Measurements from ENCODE around the gene PLEKHJ1.

PLEKHJ1 gene

GRCh38 chr19:2270423-2271233 lies 34.5 kb upstream of the PLEKHJ1 start:
- peak overlapping the region; percentile 93 to 95 (median 93) for H3K4me3 Mint-ChIP-seq

GRCh38 chr19:2270157-2270422 lies 34.0 kb upstream of the PLEKHJ1 start:
- Mint-ChIP-seq H3K9me3 (no peaks in the 10 kb centered on the region), H3K36me3 (ENCODE audit: low read depth) (peaks cover 20% of the 10 kb centered on the region), H3K4me1 (peaks cover 31% of the 10 kb centered on the region), H3K27me3 (ENCODE audit: low read depth) (no peaks in the 10 kb centered on the region), H3K4me3 (peak overlapping the region; percentile 93 to 95 (median 93)), H3K27ac (peak overlapping the region in 2 of 3 experiments; percentile 63 to 87)
- no peak for TF ChIP-seq CTCF (IDR thresholded peaks at IDR 0.05; ENCODE audit: unreplicated experiment in 3 of 3)

More at GRCh38 chr19:2270423-2271233, 34.5 kb upstream of the PLEKHJ1 start:
- H3K36me3 Mint-ChIP-seq (ENCODE audit: low read depth), result peaks cover 21% of the 10 kb centered on the region
- H3K27ac Mint-ChIP-seq, result peak overlapping the region in 1 of 3 experiments; percentile 38
- H3K4me1 Mint-ChIP-seq, result peaks cover 33% of the 10 kb centered on the region
- H3K27me3 Mint-ChIP-seq (ENCODE audit: low read depth), result no peaks in the 10 kb centered on the region
- no peaks in the 10 kb centered on the region for H3K9me3 Mint-ChIP-seq
- TF ChIP-seq CTCF (IDR thresholded peaks at IDR 0.05; ENCODE audit: unreplicated experiment in 3 of 3), result no peak

- Mint-ChIP-seq H3K4me3 (peak overlapping the region; percentile 93 to 95 (median 93)), H3K9me3 (no peaks in the 10 kb centered on the region), H3K4me1 (peaks cover 28% of the 10 kb centered on the region), H3K27ac (peak overlapping the region; percentile 70 to 87 (median 82)), H3K36me3 (ENCODE audit: low read depth) (peaks cover 17% of the 10 kb centered on the region), H3K27me3 (ENCODE audit: low read depth) (no peaks in the 10 kb centered on the region)
- TF ChIP-seq CTCF (IDR thresholded peaks at IDR 0.05; ENCODE audit: unreplicated experiment in 3 of 3), result peak in 2 of 3 experiments; percentile 13 to 23
These were observed 33.4 kb upstream of the PLEKHJ1 start for GRCh38 chr19:2269244-2270156.

- peaks cover 12% of the 10 kb centered on the region for H3K36me3 Mint-ChIP-seq (ENCODE audit: low read depth)
- no peaks in the 10 kb centered on the region for H3K9me3 Mint-ChIP-seq
These were observed 32.7 kb upstream of the PLEKHJ1 start for GRCh38 chr19:2268861-2269243.

GRCh38 chr19:2268480-2268830 lies 32.3 kb upstream of the PLEKHJ1 start:
- peak overlapping the region; percentile 70 to 87 (median 82) for H3K27ac Mint-ChIP-seq
- TF ChIP-seq CTCF (IDR thresholded peaks at IDR 0.05; ENCODE audit: unreplicated experiment in 3 of 3), result no peak
- H3K36me3 Mint-ChIP-seq (ENCODE audit: low read depth), result peaks cover 9% of the 10 kb centered on the region
- peaks cover 20% of the 10 kb centered on the region for H3K4me1 Mint-ChIP-seq
- no peaks in the 10 kb centered on the region for H3K27me3 Mint-ChIP-seq (ENCODE audit: low read depth)
- H3K9me3 Mint-ChIP-seq, result no peaks in the 10 kb centered on the region
- peak overlapping the region; percentile 93 to 95 (median 93) for H3K4me3 Mint-ChIP-seq

More at GRCh38 chr19:2268861-2269243, 32.7 kb upstream of the PLEKHJ1 start:
- Mint-ChIP-seq H3K4me3 (peak overlapping the region; percentile 93 to 95 (median 93)), H3K27me3 (ENCODE audit: low read depth) (no peaks in the 10 kb centered on the region), H3K4me1 (peaks cover 24% of the 10 kb centered on the region), H3K27ac (peak overlapping the region; percentile 70 to 87 (median 82))
- TF ChIP-seq CTCF (IDR thresholded peaks at IDR 0.05; ENCODE audit: unreplicated experiment in 3 of 3), result no peak

Data from nephron (organoid).